NCI-H2171 treated with DMSO at 0.1 percent for 48 hours (cell line): ENCODE measurements around the gene ARHGAP30.
A peak's percentile ranks its signal among the peaks of the same experiment; 100 is the strongest.

Source experiments
- DNase-seq: peaks from one replicate; lab custom pipeline; 2025; lab: John Stamatoyannopoulos, UW

The ARHGAP30 gene

DNA sequence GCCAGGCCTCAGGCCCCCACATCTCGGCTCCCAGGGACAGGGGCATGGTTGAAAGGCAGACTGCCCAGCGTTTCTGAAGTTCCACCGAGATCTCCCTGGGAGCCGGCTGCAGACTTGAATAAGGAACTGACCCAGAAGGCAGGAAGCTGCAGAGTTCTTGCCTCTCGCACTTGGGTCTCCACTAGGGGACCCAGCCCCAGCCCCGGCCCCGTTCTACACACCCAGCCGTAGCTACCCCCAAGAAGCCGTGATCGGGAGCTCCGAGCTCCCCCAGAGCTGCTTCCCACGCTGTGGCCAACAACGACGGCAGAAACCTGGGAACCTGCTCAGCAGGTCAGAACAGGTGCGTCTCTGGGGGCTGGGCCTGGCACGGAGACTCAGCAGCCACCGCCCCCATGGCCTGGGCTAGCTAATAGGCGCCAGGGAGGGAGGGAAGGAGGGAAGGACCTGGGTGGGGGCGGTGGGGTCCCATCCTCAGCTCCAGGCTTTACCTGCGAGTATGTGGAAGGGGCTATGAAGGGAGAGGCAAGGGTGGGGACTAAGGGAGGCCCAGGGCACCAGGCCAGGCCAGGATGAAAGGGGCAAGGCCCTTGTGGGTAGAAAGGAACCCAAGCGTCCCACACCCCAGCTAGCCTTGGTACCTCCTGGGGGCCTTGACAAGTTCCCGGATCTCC is 19.7 kb upstream of the ARHGAP30 start, which contains the start of gene NECTIN4:
TSS of gene NECTIN4 (minus strand) at position 308 of the 674 bp plus-strand sequence. CDS start at position 46, 262 bp downstream.
- no peak for DNase-seq

DNA sequence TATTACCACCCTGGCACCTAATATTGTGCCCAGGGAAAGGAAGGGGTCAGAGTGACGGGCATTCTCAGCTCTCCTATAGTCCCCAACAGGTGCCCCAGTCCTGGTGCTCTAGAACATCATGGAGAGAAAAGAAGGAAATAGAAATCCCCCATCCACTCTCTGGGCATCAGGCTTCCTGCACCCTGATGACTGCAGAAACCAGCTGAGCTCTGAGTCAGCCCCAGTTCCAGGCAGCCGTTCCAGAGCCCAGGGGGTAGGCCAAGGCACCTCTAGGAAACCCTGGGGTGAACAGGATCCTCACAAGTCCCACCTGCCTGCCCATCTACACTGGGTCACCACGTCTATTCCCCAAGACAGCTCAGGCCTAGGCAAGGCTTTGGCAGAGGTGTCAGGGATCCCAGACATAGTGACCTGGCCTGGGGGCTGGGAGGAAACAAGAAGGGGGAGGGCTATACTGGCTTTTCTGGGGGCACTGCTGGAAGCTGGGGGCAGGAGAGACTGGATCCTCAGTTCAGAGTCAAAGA is 19.0 kb upstream of the ARHGAP30 start:
- DNase-seq = no peak

DNA sequence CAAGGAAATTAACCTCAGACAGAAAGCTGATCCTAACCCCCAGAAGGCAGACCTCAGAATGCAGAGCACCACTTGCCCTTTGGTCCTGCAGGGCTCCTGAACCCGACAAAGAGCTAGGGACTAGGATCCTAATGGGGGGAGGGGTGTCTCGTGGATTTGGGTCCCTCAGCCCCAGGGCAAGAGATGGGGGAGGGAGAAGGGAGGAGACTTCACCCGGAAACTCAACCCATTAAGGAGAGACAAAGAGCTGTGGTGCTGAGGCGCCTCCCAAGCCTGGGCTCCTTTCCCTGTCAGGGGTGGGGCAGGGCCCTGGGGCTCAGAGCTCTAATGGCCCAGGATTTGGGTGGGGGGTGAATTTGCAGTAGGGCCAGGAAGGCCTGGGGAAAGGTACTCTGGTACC is 16.8 kb upstream of the ARHGAP30 start:
- no peak for DNase-seq

- no peak for DNase-seq
These were observed 15.5 kb upstream of the ARHGAP30 start for GRCh38 chr1:161085165-161085564.

DNA sequence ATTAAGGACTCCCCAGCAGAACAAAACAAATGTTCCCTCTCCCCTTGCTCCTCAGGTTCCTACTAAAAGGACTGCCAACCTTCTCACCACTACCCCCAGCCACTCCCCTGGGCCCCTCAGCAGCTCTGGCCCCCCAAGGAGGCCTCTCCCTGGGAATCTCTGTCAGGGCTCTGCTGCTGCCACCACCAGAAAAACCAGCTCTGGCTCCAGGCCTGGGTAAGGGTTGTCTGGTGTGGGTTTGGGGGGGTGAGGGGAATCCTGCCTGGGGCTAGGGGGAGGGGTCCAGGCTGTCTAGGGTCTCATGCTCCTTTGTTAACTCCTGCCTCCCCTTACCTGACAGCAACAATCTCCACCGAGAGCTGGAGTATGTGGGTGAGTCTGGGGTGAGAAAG is 14.9 kb upstream of the ARHGAP30 start:
- no peak for DNase-seq

DNA sequence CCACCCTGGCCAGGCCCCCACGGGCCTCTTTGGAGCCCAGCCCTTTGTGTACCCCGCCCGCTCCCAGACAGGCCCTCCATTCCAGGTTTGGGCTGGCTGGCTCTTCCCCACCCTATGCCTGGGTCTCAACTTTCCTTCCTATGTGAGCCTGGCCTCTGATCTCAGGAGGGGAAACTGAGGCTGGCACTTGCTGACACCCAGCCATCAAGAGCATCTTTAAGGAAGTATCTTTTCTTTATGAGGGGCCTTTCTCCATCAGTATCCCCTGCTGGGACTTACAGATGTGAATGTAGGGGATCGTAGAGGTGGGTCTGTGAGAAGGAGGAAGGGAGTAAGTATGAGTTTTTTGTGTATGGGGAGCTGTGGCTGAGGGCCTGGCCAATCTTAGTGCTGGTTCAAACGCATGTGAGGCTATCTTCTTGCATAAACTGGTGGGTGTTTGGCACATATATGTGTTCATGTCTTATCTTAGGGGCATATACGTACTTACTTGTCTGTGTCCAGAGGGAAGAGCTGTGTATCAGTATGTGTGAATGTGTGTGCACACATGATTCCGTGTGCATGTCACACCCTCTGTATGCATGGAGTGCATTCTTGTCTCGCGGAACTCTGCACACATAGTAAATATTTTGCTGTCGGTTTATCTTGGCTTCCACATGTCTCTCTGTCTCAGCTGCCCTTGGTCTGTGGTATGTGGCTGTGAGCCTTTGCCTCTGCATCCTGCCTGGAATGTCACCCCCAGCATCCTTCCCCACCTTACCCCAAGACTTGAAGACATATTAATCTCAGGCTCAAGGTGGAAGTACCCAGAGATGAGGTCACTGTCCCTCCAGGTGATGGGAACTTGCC is 14.3 kb upstream of the ARHGAP30 start:
- no peak for DNase-seq

- no peak for DNase-seq
These were observed 13.5 kb upstream of the ARHGAP30 start for GRCh38 chr1:161082996-161083747.

GRCh38 chr1:161082483-161082882 is 12.8 kb upstream of the ARHGAP30 start:
- DNase-seq = no peak

DNA sequence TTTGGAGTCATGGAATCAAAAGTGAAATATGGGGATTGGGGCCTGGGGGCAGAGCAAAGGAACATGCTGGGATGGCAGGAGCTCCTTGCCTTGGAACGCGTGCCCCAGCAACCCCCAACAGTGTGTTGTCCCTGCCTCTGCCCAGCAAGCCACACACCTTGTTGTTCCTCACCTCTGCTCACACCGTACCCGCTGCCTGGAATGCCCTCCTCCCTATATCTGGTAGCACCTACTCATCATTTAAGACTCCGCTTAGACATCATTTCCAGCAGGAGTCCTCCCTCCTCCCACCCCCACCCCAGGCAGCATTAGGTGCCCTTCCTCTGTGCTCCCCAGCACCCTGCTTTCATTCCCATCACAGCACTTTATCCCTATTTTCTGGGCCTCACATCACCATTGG is 11.8 kb upstream of the ARHGAP30 start:
- no peak for DNase-seq

GRCh38 chr1:161080441-161081405 is 11.0 kb upstream of the ARHGAP30 start:
- DNase-seq = no peak

GRCh38 chr1:161079436-161080110 is 9.9 kb upstream of the ARHGAP30 start:
- no peak for DNase-seq

DNA sequence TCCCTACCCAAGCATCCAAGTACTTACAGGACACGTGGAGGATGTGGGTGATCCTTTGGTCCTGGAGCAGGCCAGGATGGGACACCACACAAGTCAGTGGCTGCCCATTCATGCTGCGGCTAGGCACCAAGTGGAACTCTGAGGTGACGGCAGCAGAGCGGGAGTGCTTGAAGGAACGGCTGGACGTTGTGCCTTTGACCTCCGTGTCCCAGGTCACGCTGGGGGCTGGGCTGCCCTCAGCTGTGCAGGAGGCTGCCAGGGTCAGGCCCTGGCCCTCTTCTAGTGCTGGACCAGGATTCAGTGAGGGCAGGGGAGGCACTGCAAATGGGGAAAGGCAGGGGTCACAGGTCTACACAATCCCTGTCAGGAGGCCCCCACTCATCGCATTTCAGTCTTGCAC is 7.7 kb upstream of the ARHGAP30 start:
- no peak for DNase-seq

DNA sequence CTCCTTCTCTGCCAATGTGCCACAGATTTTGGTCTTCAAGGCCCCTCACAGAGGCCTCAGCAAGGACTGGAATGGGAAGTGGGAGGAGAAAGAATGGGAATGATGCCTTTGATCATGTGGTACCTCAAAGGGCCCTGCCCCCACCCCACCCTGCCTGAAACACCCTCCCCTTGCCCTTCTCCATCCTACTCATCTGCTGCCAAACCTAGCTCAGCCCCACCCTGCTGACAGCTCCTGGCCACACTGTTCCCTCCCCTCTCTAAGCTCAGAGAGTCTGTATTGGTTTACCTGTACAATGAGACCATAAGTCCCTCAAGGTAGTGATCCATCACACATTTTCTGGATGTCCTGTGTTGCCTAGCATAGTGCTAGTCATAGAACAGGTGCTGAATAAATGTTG is 6.7 kb upstream of the ARHGAP30 start:
- DNase-seq = no peak

- peak; percentile 25 for DNase-seq
These were observed 5.1 kb upstream of the ARHGAP30 start for GRCh38 chr1:161074676-161075368.

- DNase-seq = no peak
These were observed 3.9 kb upstream of the ARHGAP30 start for GRCh38 chr1:161073474-161074121.

- no peak for DNase-seq
These were observed 3.2 kb upstream of the ARHGAP30 start for GRCh38 chr1:161072751-161073449.

DNA sequence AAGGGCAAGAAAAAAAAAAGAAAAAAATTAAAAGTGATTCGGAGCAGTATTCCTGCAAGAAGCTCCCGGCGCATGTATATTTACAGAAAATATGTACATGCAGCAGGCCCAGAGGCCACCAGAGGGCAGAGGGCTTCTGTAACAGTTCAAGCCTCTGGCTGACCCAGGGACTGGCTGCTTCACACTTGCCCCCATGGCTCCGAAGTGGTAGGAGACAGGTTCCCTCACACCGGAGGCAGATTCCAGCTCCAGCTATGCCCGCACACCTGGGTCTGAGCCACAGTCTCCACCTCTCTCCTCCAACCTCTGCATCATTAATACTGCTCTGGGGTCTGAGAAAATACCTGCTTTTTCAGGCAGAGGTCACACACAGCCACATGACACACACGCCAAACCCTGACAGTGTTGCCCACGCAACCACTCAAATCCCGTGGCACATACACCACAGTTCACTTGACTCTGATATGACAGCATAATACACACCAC is 2.2 kb upstream of the ARHGAP30 start:
- no peak for DNase-seq

GRCh38 chr1:161070761-161071160 is 1.1 kb upstream of the ARHGAP30 start:
- DNase-seq = no peak

DNA sequence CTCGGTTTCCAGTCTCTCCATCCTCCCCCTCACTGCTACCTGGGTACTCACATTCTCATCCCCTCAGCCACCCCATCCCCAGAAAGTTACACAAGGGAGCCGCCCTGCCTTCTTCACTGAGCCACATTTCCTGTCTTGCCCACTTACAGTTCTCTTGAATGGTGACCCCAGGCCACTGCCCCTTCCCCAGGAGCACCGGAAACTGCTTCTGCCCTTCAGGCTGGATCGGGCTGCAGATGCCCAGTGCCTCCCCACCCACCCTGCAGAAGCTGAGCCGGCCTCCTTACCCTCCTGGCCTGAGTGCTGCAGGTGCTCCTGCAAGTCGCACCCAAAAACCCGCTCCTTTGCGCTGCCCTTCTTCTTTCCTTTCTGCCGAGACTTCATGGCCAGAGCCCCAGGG is 450 bp downstream of the ARHGAP30 start:
- DNase-seq = no peak
